Renal cortex interstitium (tissue), 11 donors: Measurements from ENCODE around the gene DSTN. TPM values are rescaled to one million over a fixed set of nuclear protein-coding genes. Genes with fewer than 3 reads are reported as not detected.

Experiments used
- DNase-seq, 11 donors: peaks; one replicate each; pipeline ENCODE4 v3.0.0-alpha.2; 2013; ENCODE audit warnings: low read depth in 9 of 11, low spot score in 4 of 11; ENCODE audit errors: extremely low read depth in 1 of 11
- polyA plus RNA-seq, 3 donors: library from polyadenylated mRNA; unstranded; fragments of 120-200 nt; gene quantifications; one replicate each; pipeline ENCODE4 v1.2.1, GENCODE V29; 2013; ENCODE audit not compliant: insufficient read length in 3 of 3

Gene DSTN
- polyA plus RNA-seq, 3 donors, result 349 to 388 (median 373) TPM

DNA sequence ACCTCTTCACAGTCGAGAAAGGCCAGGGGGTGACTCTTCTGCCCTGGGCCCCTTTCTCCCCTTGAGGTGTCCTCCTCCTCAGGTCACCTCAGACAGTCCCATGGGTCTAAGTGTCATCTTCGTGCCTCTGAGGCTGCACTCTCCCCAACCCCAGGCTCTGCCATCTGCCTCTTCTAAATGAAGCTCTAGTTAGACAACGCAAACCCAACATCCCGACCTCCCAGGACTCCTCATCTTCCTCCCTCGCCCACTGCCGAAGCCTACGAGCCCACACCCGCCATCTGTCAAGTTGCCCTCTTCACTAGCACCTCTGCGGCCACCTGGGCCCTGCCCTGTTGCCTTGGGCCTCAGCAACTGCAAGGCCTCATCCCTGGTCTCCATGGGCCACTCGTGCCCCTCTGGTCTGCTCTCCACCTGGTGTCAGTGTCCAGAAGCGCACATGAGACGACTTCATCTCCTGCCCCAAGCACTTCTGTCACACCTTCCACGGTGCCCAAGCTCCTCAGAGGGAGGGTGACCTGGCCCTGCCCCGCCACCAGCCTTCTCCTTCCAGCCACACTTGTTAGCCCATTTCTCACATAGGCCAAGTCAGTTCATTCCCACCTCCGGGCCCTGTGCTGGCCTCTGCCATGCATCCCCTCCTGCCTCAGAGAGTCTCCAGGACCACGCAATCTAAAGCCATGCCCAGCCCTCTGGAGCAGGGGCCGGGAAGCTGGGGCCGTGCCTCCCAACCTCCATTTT is 58.4 kb downstream of the DSTN start:
- no peak for DNase-seq

DNA sequence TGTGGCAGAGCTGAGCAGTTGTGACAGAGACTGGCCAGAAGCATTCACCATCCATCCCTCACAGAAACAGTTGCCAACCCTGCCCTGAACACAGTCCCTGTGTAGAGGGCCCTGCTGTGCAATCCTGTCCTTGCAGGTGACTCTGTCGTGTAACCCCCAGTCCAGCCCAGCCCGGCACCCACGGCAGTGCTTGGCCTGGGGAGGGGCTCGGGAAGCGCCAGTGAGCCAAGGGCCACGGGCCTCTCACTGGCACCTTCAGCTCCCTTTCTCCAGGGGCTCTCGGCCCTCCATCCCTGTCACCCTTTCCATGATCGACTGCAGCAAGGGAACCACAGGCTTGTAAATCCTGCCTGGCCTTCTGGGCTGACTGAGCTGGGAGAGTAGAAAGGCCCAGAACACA is 59.1 kb downstream of the DSTN start:
- DNase-seq, result no peak

DNA sequence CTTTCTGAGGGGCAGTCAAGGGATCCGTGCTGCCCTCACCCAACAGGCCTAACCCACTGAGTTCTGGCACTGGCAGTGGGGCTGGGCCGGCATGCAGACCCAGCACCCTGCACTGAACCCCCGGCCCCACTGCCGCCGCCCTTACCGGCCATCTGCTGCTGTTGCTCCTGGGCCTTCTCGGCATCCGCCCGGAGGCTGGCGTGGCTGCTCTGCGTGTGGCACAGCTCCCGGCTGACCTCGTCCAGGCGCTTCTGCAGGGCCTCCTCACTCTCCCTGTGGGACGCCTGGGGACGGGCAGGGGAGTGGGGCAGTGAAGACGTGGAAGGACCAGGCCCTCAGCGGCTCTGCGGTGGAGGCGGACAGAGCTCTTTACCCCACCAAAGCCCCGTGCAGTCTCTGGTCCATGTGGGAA is 59.8 kb downstream of the DSTN start:
- DNase-seq, result no peak

DNA sequence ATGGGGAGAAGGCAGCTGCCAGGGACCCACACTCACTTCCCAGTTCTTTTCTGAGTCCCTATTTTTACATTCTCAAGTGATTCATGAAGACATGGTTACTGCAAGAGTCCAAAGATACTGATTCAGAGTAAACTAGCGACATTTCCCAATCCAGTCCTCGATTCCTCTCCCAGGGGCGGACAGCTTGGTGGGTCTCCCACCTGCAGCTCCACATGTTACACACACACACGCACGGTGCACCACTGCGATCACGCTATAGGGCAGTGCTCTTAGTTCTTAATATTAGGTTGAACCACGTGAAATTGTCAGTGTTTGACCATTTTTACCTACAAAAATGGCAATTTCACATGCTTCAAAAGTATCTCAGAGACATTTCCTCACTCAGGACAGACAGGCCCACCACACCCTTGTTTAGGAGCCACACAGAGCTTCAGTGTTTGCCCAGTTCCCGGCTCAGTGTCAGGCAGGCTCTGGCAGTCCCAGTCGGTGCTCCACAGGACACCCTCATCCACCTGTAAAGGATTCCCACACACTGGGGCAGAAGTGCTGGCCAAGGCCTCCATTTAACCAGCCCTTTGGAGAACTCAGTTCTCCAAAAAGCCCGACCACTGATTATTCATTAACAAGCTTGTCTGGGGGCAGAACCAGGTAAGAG is 60.4 kb downstream of the DSTN start:
- no peak for DNase-seq

DNA sequence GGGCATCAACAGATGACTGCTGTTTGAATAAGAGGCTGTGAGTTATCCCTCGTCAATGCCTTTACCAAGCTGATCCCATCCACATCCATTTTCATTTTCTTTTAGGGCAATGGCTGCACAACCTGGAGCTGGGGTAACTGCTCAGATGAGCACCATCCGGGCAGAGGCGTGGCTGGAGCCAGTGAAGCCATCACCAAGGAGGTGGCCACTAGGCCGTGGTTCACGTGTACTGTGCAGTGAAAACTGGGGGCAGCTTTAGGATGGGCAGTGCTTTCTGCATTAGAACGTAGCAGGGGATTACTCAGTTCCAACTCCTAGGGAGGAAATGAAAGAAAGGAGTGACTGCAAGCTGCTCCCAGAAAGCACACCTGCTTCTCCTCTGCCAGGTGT is 60.9 kb downstream of the DSTN start:
- no peak for DNase-seq

DNA sequence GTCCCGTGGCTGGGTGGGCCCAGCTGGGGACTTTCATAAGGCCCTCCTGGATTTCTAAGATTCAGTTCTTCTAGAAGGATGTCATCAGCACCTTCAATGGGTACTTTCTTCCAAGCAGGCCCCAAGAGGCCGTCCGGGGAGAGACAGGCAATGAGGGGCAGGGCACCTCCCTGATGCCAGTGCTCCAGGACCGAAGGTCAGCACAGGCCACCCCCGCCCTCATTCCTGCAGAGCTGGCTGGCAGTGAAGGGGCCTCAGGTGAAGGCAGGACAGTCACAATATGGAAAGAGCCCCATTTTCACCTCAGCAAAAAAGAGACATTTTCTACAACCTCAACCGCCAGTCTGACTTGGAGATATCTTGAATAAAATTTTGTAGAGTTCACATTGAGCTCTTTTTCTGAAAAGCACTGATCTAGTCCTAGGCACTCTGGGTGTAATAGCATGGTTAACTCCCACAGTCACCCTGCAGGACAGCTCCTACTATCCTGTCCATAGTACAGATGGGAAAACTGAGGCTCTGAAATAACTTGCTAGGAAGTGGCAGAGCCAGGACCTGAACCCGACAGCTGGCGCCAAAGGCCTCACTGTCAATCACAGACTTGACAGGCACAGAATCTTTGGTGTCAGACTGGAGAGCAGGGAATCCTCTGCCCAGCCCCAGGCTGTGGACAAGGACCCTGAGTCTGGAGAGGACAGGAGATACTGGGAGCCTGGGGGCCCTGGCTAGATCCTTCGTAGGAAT is 61.9 kb downstream of the DSTN start:
- no peak for DNase-seq

DNA sequence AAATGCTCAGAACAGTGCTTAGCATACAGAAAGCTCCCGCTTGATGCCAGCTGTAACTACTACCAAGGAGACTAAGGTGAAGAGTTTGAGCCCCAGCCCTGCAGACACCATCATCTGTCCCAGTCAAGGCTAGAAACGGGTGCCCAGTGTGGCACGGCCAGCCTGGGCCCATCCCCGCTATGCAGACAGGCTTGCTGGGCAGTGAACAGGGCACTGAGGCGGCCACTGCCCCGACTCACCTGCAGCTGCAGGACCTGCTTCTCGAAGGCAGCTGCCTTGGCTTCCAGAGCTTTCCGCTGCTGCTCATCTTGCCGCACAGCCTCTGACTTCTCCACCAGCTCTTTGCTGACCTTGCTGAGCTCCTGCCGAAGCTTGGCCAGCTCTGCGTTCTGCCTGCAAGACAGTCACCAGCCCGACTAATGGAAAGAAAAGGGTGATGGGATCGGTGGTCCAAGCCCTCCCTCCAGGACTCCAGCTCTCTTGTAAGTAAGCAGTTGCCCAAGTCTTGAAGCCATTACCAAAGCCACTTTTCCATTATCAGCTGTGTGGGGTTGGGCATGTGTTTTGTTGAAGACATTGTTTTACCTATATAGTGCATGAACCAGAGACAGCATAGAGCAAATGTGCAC is 63.5 kb downstream of the DSTN start:
- no peak for DNase-seq

DNA sequence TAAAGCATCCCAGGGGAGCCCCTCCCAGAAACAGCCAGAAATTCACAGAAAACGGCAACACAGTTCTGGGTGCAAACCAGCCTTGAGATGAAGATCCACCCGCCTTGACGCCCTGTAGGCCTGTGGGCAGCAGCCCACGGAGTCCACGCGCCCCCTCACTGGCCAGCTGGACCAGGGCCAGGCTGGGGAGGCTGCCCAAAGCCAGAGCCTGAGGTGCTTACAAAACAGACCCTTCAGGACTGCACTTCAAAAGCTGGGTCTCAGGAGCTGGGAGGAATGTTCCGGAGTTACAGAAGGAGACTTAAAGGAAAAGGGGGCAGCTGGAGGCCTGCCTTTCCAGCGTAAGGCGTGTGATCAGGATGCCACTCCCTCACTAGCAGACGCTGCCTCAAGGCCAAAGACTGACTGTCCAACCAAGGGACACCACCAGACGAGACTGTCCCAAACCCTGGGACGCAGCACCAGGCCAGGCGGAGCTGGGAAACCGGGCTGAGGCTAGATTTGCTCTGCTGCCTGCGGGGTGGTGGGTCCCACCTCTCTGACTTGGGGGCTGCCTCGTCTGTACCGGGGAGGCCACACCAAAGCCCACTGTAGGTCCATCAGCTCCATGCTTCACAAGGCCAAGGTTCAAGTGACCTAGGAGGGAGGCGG is 64.1 kb downstream of the DSTN start:
- DNase-seq, result no peak

DNA sequence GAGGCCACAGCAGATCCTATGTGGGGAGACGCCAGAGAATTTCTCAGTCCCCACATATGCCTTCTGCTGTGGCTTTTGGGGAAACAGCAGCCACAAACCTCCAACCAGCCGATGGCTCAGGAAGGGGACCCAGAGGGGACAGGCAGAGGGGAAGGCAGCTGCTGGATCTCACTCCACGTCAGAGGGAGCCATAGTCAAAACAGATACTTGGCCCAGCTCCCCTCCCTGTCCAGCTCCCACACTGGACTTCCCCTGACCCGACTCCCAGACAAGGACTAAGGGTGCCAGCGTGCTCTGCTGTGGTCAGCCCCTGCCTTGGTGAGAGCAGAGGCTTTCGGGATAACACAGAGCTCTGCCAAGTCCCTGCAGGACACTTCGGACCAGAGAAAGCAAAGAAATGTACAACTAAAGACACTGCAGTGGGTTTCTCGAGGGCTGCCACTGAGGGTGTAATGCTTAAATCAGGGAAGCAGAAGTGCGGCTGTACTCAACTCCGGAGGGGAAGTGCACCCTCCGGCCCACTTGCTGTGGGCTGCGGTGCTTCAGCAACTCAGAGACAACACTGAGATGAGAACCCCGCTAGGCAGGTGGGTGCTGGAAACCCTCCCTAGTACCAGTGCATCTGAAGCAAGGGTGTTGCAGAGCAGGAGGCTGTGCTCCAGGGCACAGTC is 64.9 kb downstream of the DSTN start:
- DNase-seq, result peak in 2 of 11 donors; percentile 50 to 57

DNA sequence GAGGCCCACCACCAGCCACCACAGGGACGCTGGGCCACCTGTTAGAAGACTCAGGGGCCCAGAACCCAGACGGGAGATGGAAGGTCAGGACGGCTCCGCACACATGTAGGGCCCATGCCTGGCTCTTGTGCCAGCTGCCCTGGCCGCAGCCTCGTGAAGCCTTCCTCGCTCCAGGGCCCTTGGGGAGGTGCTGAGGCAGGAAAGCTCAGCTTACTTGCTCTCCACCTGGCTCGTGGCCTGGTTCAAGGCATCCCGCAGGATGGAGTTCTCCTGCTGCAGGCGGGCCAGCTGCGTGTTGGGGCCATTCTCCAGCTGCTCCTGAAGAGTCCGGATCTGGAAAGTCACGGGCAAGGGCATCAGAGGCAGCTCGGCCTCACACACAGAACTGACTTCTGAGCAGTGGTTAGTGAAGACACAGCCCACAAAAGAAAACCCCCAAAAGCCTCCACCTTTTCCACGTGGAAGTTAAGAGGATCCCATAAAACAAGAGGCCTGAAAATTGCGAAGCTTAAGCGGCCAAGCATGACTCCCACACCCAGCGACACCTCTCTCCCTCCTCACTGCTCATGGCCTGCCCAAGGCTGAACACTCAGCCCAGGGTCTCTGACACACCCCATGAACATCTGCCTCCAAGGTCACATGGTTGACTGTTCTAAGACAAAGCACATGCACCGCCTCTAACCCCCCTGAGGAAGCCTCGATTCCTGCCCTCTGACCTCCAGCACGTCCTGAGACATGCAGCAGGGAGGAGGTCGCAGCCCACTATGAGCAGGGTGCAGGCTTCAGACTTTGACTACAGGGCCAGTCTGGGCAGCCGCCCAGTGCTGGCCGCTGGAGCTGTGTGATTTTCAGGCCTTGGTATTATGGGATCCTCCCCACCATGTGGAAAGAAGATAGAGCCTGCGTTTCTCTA is 65.7 kb downstream of the DSTN start:
- no peak for DNase-seq

DNA sequence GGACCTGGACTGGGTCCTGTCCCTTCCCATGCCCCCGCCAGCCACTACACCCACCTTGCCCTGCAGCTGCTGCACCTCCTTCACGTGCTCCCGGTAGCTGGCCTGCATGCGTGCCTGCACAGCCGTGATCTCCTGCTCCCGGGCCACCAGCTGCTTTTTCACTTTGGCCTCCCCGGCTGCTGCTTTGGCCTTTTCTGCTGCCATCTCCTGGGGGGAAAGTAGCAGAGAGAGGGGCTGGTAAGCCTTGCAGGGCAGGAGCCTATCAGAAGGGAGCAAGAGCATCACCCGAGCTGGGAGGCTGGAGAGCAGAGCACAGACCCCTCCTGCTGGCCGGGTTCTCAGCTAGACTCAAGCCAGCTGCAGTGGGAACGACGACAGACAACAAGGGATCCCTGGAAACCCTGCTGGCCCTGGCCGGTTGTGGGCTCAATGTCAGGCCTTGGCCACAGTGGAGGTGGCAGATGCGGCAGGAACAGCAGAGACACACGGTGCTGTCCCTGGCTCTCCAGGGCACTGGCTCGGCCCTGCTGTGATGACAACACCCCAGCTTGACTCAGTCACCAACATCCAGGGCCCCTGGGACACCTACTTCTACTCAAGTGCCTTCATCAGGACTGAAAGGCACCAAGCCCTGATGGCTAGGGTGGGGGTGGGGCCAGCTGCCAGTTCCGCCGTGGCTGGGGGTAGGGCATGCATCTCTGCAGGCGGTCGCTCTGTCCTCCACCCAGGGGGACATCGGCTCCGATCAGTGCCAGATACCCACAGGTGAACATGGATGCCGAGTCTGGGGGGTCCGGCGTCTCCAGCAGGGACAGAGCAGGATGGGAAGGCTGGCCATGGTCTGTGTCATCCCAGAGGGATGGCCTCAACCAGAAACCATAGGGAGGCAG is 66.9 kb downstream of the DSTN start:
- peak in 4 of 11 donors; percentile 40 to 57 (median 45) for DNase-seq

DNA sequence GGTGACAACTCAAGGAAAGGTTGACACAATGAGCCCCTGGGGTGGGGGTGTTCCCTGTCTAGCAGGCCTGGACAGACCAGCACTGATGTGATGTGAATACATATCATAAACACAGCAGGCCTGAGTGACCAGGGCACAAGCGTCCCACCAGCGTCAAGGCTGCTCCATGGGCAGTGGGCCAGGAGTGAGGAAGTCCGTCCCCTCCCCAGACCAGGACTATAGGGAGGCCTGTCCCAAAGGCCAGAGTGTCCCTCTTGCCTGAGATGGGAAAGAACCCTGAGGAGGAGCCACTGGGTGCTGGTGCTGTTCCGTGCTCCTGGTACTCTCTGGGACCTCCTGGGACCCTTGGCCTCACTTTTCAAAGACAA is 67.5 kb downstream of the DSTN start:
- DNase-seq, result no peak

DNA sequence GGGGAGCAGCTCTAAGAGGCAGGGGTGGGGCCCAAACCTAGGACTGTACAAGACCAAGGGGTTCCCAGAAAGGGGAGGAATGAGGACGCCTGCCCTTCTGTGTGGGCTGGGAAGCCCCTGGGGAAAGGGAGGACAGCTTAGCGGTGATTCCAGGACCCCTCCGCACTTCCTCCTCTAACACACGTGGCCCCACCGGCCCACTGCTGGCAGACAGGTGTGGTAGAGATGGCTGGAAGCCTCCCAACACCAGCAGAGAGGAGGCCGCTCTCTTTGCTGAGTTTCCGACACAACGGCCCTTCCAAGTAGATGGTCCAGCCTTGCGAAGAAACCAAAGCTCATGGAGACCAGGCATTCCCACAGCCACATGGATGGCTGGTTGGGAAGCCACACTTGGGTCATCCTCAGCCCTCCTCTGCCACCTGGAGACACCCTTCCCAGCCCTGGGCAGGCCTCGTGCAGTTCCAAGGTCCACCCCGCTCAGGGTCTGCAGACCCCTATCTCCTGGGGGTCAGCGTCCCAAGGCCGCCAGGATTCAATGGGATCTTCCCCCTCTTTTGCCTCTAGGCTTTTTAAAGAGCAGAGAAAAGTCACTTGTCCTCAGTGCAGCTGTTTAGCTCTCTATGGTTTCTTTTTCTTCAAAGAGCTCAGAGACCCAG is 68.2 kb downstream of the DSTN start:
- DNase-seq, result no peak

DNA sequence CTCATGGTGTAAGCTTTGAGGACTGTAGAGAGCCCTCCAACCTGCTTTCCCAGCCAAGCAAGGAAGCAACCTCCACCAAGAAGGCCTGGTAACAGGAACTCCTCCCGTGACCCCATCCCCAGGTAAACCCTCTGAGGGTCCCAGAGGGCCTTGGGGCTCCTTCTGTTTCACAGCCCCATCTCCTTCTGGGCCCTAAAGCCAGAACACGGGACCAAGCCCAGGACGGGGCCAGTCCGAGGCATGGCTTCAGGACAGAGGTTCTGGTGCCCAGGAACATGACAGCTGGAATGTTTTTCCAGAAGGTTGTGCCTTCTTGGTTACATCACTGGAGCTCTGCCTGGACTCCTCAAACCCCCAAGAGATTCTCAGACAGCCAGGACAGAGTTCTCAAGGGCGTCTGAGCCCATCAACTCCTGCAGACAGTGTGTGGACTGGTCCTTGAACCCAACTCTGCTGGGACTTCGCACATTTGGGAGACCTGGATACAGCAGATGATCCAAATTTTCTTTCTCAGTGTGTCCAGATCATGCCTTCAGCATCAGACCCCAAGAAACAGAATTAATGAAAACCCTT is 69.0 kb downstream of the DSTN start:
- DNase-seq, result no peak

DNA sequence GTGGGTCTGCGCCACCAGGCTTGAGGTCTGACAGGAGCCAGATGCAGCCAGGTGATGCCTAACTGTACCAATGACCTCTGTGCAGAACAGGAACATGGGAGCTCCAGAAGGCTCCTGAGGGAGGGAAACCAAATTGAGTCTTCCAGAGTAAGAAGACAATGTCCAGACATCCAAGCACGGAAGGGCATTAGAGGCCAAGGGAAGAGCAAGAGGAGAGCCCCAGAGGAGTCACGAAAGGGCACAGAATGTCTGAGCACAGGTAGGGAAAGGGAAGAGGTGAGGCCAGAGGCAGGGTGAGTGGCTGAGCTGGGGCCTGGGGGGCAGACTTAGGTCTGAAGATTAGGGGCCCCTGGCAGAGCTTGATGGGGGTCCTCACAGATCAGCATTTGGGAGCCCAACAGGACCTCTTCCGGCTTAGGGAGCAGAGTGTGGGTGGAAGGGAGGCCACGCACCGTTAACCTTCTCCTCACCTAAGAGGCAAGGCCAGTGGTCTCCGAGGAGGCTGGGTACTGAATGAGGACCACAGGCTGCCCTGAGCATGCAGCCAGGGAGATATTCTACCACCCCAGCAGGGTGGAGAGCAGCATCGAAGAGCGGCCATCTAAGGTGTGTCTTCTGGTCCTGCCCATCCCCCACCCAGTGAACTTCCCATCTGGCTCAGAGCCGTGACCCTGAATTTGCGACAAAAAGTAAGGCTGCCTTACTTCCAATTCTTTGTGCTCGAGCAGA is 70.4 kb downstream of the DSTN start:
- DNase-seq, result no peak
